CD8-positive, alpha-beta memory T cell (primary cell): ENCODE results near the gene RALGDS. TPM values are rescaled to one million over a fixed set of nuclear protein-coding genes. Genes with fewer than 3 reads are reported as not detected.

ENCODE experiments used
- CTCF ChIA-PET: fragments of 350-600 bp; sonication (Branson Sonifier 250); formaldehyde crosslinking; loops from one replicate; lab custom pipeline; 2021; ENCODE audit warnings: antibody characterized with exemption; lab: Charles Lee
- POLR2A ChIA-PET: fragments of 350-600 bp; sonication (Branson Sonifier 250); formaldehyde crosslinking; loops from one replicate; lab custom pipeline; 2021; ENCODE audit warnings: antibody characterized with exemption; lab: Charles Lee
- DNase-seq, 5 donors: peaks; one replicate each; pipeline versions ENCODE4 v3.0.0 to v3.0.0-alpha.2; 2020 to 2022; ENCODE audit warnings: mixed read lengths in 1 of 5
- H3K27ac ChIP-seq: one replicate; pipeline ENCODE4 v1.7.0; 2013; ENCODE audit warnings: low read depth, mild to moderate bottlenecking, low read length, moderate library complexity
- H3K27me3 ChIP-seq: 2 replicates; pipeline ENCODE4 v1.7.0; 2013; ENCODE audit warnings: low read length, mild to moderate bottlenecking; ENCODE audit not compliant: insufficient read depth, poor library complexity, severe bottlenecking
- H3K36me3 ChIP-seq: 2 replicates; pipeline ENCODE4 v1.7.0; 2013; ENCODE audit warnings: mild to moderate bottlenecking, low read length, moderate library complexity; ENCODE audit not compliant: insufficient read depth
- H3K4me1 ChIP-seq: 2 replicates; pipeline ENCODE4 v1.7.0; 2013; ENCODE audit warnings: mild to moderate bottlenecking, low read length, moderate library complexity; ENCODE audit not compliant: insufficient read depth
- H3K4me3 ChIP-seq: 2 replicates; pipeline ENCODE4 v1.7.0; 2013; ENCODE audit warnings: mild to moderate bottlenecking, low read length
- H3K9me3 ChIP-seq: 2 replicates; pipeline ENCODE4 v1.7.0; 2013; ENCODE audit warnings: mild to moderate bottlenecking, low read length
- H3K27ac Mint-ChIP-seq, 8 donors: one replicate each; pipeline ENCODE4 v1.8.0; 2020 to 2021; ENCODE audit warnings: mixed read lengths in 8 of 8, mild to moderate bottlenecking in 6 of 8, inconsistent platforms in 3 of 8, moderate library complexity in 3 of 8
- H3K27me3 Mint-ChIP-seq, 2 donors: one replicate each; pipeline ENCODE4 v1.8.0; 2020 to 2021; ENCODE audit warnings: mixed read lengths in 2 of 2, mild to moderate bottlenecking in 1 of 2, moderate library complexity in 1 of 2
- H3K36me3 Mint-ChIP-seq, 3 donors: one replicate each; pipeline ENCODE4 v1.8.0; 2020 to 2021; ENCODE audit warnings: mixed read lengths in 3 of 3, inconsistent platforms in 1 of 3, mild to moderate bottlenecking in 1 of 3
- H3K4me1 Mint-ChIP-seq, 3 donors: one replicate each; pipeline ENCODE4 v1.8.0; 2020 to 2021; ENCODE audit warnings: mixed read lengths in 3 of 3, inconsistent platforms in 1 of 3, mild to moderate bottlenecking in 1 of 3
- H3K4me3 Mint-ChIP-seq, 7 donors: one replicate each; pipeline ENCODE4 v1.8.0; 2020 to 2021; ENCODE audit warnings: mixed read lengths in 7 of 7, mild to moderate bottlenecking in 6 of 7, moderate library complexity in 4 of 7, inconsistent platforms in 2 of 7
- H3K9me3 Mint-ChIP-seq, 5 donors: one replicate each; pipeline ENCODE4 v1.8.0; 2020 to 2022; ENCODE audit warnings: mixed read lengths in 5 of 5, mild to moderate bottlenecking in 3 of 5, moderate library complexity in 2 of 5, inconsistent platforms in 1 of 5
- polyA plus RNA-seq: library from polyadenylated mRNA; unstranded; fragments of 300-500 nt; fragmentation: Illumina TruSeq; gene quantifications from one replicate; pipeline ENCODE4 v1.2.3, GENCODE V29; 2021
- total RNA-seq, 2 experiments: library from RNA; stranded (reverse); gene quantifications; one replicate each; pipeline ENCODE4 v1.2.3, GENCODE V29; 2021

Gene RALGDS
- total and polyA plus RNA-seq, 3 experiments from 2014 or later: 59.1 to 78.0 (median 67.8) TPM

DNA sequence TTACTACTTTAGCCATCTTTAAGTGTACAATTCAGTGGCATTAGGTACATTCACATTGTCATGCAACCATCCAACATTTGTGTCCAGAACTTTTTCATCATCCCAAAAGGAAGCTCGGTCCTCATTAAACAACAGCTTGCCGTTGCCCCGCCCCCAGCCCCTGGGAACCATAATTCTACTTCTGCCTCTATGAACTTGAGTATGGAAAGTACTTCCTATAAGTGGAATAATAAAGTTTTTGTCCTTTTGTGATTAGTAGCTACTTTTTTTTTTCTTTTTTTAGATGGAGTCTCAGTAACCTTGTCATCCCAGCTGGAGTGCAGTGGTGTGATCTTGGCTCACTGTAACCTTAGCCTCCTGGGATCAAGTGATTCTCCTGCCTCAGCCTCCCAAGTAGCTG is 37.7 kb upstream of the RALGDS start:
- H3K9me3 ChIP-seq: no peaks in the 10 kb centered on the region
- ChIA-PET POLR2A (interaction anchor here (0.6 kb wide), 1 partner anchor 10 kb away, joined by 3 read pairs; no protein-coding TSS in a partner anchor), CTCF (interaction anchor here (0.9 to 1.8 kb wide), 5 partner anchors 11 to 115 kb away, joined by 3 to 7 read pairs (median 3); no protein-coding TSS in a partner anchor)

DNA sequence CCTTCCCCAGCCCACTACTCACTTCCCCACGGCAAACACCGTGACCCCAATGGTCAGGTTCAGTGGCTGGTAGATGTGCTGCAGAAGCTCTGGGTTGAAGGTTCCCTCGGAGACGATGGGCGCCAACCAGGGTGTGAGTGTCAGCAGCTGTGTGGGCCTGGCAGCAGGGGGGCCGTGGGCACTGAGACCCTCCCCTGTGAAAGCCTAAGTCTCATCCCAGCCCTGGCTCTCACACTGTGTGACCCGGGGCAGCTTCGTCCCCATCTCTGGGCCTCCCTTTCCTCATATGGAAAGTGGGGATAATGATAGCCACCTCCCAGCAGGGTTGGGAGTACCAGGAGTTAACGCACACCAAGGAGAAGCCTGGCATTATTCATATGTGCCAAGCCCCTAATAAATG is 34.1 kb upstream of the RALGDS start:
- DNase-seq: peak in 1 of 5 donors; percentile 38
- Histone ChIP-seq H3K27ac (no peak overlapping the region), H3K4me1 (no peaks in the 10 kb centered on the region), H3K36me3 (no peaks in the 10 kb centered on the region), H3K27me3 (no peaks in the 10 kb centered on the region), H3K9me3 (no peaks in the 10 kb centered on the region), H3K4me3 (no peak overlapping the region)
- no peaks in the 10 kb centered on the region for H3K9me3 Mint-ChIP-seq
- H3K4me1 Mint-ChIP-seq: no peaks in the 10 kb centered on the region
- H3K27me3 Mint-ChIP-seq: no peaks in the 10 kb centered on the region
- H3K4me3 Mint-ChIP-seq: no peak overlapping the region
- POLR2A ChIA-PET: no interaction called here
- CTCF ChIA-PET: interaction anchor here (0.9 to 2.3 kb wide), 5 partner anchors 11 to 203 kb away, joined by 3 to 7 read pairs (median 3); no protein-coding TSS in a partner anchor
- no peak overlapping the region for H3K27ac Mint-ChIP-seq
- no peaks in the 10 kb centered on the region for H3K36me3 Mint-ChIP-seq

More for the DNA sequence above, 37.7 kb upstream of the RALGDS start:
- Mint-ChIP-seq H3K36me3 (no peaks in the 10 kb centered on the region), H3K27me3 (no peaks in the 10 kb centered on the region), H3K9me3 (no peaks in the 10 kb centered on the region), H3K4me1 (peaks cover 2 to 10% (median 5%) of the 10 kb centered on the region in 3 donors), H3K27ac (peak overlapping the region in 2 of 8 donors; percentile 26 to 65), H3K4me3 (no peak overlapping the region)
- no peak for DNase-seq
- H3K4me1 ChIP-seq: no peaks in the 10 kb centered on the region
- no peak overlapping the region for H3K27ac ChIP-seq
- H3K36me3 ChIP-seq: no peaks in the 10 kb centered on the region
- no peaks in the 10 kb centered on the region for H3K27me3 ChIP-seq
- no peak overlapping the region for H3K4me3 ChIP-seq

DNA sequence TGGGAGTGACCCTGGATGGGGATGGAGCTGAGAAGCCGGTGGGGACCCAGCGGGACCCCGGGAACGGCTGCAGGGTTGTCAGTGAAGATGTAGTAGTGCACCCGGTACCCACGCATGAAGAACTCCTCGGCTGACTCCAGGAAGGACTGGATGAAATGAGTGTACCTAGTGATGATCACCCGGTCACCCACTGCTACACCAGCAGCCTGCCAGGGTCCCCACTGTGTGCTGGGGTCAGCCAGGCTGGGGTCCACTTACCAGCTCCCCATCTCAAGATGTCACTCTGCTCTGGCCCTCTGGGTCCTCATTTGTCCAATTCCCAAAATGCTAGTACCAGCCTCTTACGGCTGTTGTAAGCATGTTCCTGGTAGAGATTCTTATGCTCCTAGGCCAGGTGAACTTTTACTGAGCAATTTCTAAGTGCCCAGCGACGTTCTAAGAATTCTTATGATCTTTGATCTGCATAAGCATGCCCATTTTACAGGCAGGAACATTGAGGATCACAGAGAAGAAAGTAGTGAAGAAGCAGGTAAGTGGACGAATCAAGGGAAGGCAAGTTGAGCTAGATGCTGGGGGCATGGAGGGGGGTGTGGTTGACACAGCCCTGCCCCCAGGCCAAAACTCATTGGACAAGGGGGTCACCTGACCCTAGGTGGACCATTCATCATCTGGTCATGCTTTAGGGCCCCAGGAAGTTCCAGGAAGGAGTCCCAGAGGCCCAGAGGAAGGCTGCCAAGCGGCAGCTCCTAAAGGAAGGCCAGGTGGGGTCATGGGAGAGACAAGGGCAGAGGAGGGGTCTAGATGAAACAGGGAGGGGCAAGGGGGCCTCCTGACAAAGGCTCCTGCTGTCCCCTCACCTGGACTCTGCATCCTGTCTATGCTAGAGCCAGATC is 33.3 kb upstream of the RALGDS start:
- Histone ChIP-seq H3K27ac (no peak overlapping the region), H3K9me3 (no peaks in the 10 kb centered on the region), H3K27me3 (no peaks in the 10 kb centered on the region), H3K4me3 (no peak overlapping the region), H3K4me1 (peaks cover 4% of the 10 kb centered on the region), H3K36me3 (no peaks in the 10 kb centered on the region)
- Mint-ChIP-seq H3K9me3 (no peaks in the 10 kb centered on the region), H3K36me3 (no peaks in the 10 kb centered on the region), H3K27ac (peak overlapping the region in 1 of 8 donors; percentile 8), H3K4me3 (no peak overlapping the region), H3K27me3 (no peaks in the 10 kb centered on the region), H3K4me1 (peaks cover 0 to 3% (median 0%) of the 10 kb centered on the region in 3 donors)
- CTCF ChIA-PET: interaction anchor here (0.9 to 2.3 kb wide), 4 partner anchors 10 to 204 kb away, joined by 3 to 7 read pairs (median 4); no protein-coding TSS in a partner anchor
- peak in 1 of 5 donors; percentile 37 for DNase-seq
- POLR2A ChIA-PET: no interaction called here

DNA sequence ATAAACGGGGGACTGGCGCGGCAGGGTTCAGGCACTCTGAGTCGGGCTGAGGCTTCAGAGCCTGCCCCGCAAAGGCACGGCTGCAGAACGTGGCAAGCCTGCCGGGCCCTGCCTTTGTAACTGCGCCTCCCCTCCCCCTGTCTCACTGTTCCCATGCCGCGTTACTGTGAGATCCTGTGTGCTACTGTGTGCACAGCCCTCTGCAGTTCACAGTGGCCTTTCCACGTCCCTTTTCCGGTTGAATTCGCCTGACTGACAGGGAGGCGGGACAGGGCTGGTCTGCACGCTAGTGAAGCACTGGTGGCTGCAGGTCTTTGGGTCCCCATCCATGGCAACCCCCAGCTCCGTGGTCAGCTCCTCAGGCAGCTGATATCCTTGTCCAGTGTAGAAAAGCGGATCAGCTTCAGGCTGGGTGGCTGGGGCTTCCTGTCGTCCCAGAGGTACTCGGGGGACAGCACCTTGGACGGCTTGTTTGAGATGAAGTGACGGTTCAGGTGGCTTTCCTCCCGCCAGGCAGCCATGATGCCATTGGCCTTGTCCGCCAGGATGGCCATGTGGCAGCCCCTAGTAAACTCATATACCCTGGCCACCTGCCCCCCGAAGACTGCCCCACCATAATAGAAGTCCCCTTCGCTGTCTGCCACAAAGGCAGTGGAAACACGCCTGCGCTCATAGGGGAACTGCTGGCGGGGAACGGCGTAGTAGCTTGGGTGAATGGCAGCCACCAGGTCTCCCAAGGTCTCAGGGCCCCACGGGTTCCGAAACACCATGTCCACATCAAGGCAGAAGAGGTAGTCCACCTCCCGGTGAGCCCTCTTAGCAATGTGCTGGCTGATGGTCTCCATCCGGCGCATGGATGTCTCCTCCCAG is 32.4 kb upstream of the RALGDS start:
- Mint-ChIP-seq H3K27ac (peak overlapping the region in 1 of 8 donors; percentile 32), H3K9me3 (no peaks in the 10 kb centered on the region), H3K4me3 (no peak overlapping the region), H3K4me1 (peaks cover under 1 to 4% (median 1%) of the 10 kb centered on the region in 3 donors), H3K36me3 (no peaks in the 10 kb centered on the region), H3K27me3 (no peaks in the 10 kb centered on the region)
- H3K9me3 ChIP-seq: no peaks in the 10 kb centered on the region
- no peak overlapping the region for H3K27ac ChIP-seq
- ChIA-PET POLR2A (no interaction called here), CTCF (interaction anchor here (1.0 to 11.8 kb wide), 2 partner anchors 9 to 43 kb away, joined by 5 to 521 read pairs; partner anchors contain the start of gene RALGDS)
- DNase-seq: peak in 1 of 5 donors; percentile 32
- no peaks in the 10 kb centered on the region for H3K36me3 ChIP-seq
- H3K4me3 ChIP-seq: no peak overlapping the region
- H3K4me1 ChIP-seq: peaks cover 4% of the 10 kb centered on the region
- H3K27me3 ChIP-seq: no peaks in the 10 kb centered on the region

DNA sequence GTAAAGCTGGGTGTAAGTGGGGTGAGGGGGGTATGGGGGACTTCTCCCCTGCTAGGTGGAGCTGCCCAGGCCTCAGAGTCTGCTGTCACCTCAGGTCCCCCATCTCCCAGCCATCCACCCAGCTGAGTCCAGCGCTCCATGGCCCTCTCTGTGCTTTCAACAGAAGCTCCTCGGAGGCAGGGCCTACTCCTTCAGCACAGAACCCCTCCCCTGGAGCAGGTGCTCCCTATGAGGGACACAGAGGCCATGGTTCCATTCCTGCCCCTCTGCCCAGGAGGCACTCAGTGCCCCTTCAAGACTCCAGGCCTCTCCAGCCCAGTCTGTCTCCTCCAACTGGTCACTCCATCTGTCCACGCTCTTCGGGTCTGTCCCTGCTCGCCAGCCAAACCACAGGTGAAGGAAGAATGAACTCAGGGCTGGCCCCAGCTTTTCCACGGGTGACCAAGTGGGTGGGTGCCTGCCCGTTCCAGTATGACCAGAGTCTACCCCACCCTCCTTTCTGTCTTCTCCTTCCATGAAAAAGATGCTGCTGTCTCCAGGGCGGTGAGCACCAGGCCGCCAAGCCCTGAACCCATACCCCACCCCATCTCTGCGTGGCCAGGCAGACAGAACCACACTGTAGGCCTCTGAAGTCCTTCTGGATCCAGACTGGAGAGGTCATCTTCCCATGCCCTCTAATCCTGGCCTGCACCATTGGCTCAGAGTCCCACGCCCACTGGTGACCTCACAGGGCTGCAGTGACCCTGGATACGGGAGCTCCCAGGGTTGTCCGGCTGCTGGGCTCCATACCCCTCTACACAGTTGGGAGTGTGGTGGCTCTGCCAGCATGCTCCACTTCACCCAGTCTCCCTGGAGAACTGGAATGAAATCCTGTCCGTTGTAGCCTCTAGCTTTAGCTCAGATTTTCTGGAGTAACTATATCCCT is 30.8 kb upstream of the RALGDS start:
- H3K4me3 Mint-ChIP-seq: peak overlapping the region in 4 of 7 donors; percentile 12 to 55 (median 46)
- peak overlapping the region in 4 of 8 donors; percentile 17 to 83 (median 59) for H3K27ac Mint-ChIP-seq
- Histone ChIP-seq H3K27ac (no peak overlapping the region), H3K27me3 (no peaks in the 10 kb centered on the region), H3K4me3 (no peak overlapping the region), H3K4me1 (peaks cover 20% of the 10 kb centered on the region), H3K36me3 (no peaks in the 10 kb centered on the region), H3K9me3 (no peaks in the 10 kb centered on the region)
- ChIA-PET CTCF (interaction anchor here (4.9 to 11.8 kb wide), 2 partner anchors 41 to 130 kb away, joined by 20 to 521 read pairs; partner anchors contain the start of gene RALGDS), POLR2A (no interaction called here)
- H3K9me3 Mint-ChIP-seq: no peaks in the 10 kb centered on the region
- no peak for DNase-seq
- no peaks in the 10 kb centered on the region for H3K27me3 Mint-ChIP-seq
- H3K4me1 Mint-ChIP-seq: peaks cover 14 to 20% (median 16%) of the 10 kb centered on the region in 3 donors
- H3K36me3 Mint-ChIP-seq: peaks cover 0 to 6% (median 0%) of the 10 kb centered on the region in 3 donors

GRCh38 chr9:133151041-133151440 is 30.0 kb upstream of the RALGDS start:
- Mint-ChIP-seq H3K36me3 (peaks cover 0 to 8% (median 0%) of the 10 kb centered on the region in 3 donors), H3K27me3 (no peaks in the 10 kb centered on the region), H3K4me3 (peak overlapping the region in 6 of 7 donors; percentile 10 to 76 (median 38)), H3K9me3 (no peaks in the 10 kb centered on the region), H3K27ac (peak overlapping the region in 6 of 8 donors; percentile 68 to 97 (median 79)), H3K4me1 (peaks cover 16 to 26% (median 20%) of the 10 kb centered on the region in 3 donors)
- H3K4me3 ChIP-seq: no peak overlapping the region
- POLR2A ChIA-PET: no interaction called here
- no peaks in the 10 kb centered on the region for H3K27me3 ChIP-seq
- H3K9me3 ChIP-seq: no peaks in the 10 kb centered on the region
- CTCF ChIA-PET: interaction anchor here (4.9 to 11.8 kb wide), 2 partner anchors 40 to 129 kb away, joined by 20 to 521 read pairs; partner anchors contain the start of gene RALGDS
- H3K27ac ChIP-seq: no peak overlapping the region
- peaks cover 20% of the 10 kb centered on the region for H3K4me1 ChIP-seq
- no peak for DNase-seq
- no peaks in the 10 kb centered on the region for H3K36me3 ChIP-seq
